Endodermal cell (in vitro differentiated cells): Measurements from ENCODE around the gene MARCHF3. TPM values are rescaled to one million over a fixed set of nuclear protein-coding genes. Genes with fewer than 3 reads are reported as not detected.
A peak's percentile ranks its signal among the peaks of the same experiment; 100 is the strongest.

Source experiments
- DNase-seq: peaks from one replicate; pipeline ENCODE4 v3.0.0-alpha.2; 2017
- H3K27ac ChIP-seq: 2 replicates; pipeline ENCODE4 v1.5.1; 2013; ENCODE audit warnings: mild to moderate bottlenecking, low read depth, low read length, moderate library complexity
- H3K27me3 ChIP-seq: 2 replicates; pipeline ENCODE4 v1.6.1; 2013; ENCODE audit warnings: mild to moderate bottlenecking, low read length, moderate library complexity; ENCODE audit not compliant: insufficient read depth, control insufficient read depth, poor library complexity, severe bottlenecking
- H3K36me3 ChIP-seq: 2 replicates; pipeline ENCODE4 v1.7.0; 2013; ENCODE audit warnings: mild to moderate bottlenecking, low read length, moderate library complexity; ENCODE audit not compliant: control insufficient read depth, insufficient read depth
- H3K4me1 ChIP-seq: one replicate; pipeline ENCODE4 v1.7.0; 2013; ENCODE audit warnings: low read length; ENCODE audit not compliant: control insufficient read depth, insufficient read depth
- H3K4me3 ChIP-seq: 2 replicates; pipeline ENCODE4 v1.5.1; 2013; ENCODE audit warnings: mild to moderate bottlenecking, low read length, moderate library complexity
- H3K9ac ChIP-seq: 2 replicates; pipeline ENCODE4 v1.6.1; 2013; ENCODE audit warnings: mild to moderate bottlenecking, low read length, moderate library complexity; ENCODE audit not compliant: poor library complexity, severe bottlenecking; ENCODE audit errors: extremely low read depth
- H3K9me3 ChIP-seq: 2 replicates; pipeline ENCODE4 v1.6.1; 2013; ENCODE audit warnings: mild to moderate bottlenecking, low read length, moderate library complexity; ENCODE audit not compliant: control insufficient read depth
- H3K27ac Mint-ChIP-seq: 2 replicates; pipeline ENCODE4 v1.8.0; 2020; ENCODE audit warnings: mixed read lengths
- H3K27me3 Mint-ChIP-seq: 2 replicates; pipeline ENCODE4 v1.8.0; 2021; ENCODE audit warnings: mild to moderate bottlenecking, mixed read lengths; ENCODE audit not compliant: insufficient read depth
- H3K36me3 Mint-ChIP-seq: 2 replicates; pipeline ENCODE4 v1.8.0; 2020; ENCODE audit warnings: low read depth, mixed read lengths
- H3K4me1 Mint-ChIP-seq: 2 replicates; pipeline ENCODE4 v1.8.0; 2020; ENCODE audit warnings: mixed read lengths
- H3K4me3 Mint-ChIP-seq: 2 replicates; pipeline ENCODE4 v1.8.0; 2020; ENCODE audit warnings: mild to moderate bottlenecking, moderate library complexity, mixed read lengths
- H3K9me3 Mint-ChIP-seq: 2 replicates; pipeline ENCODE4 v1.8.0; 2020; ENCODE audit warnings: mild to moderate bottlenecking, mixed read lengths
- CTCF ChIP-seq: fragments of 200-600 bp; sonication (generic); conservative IDR thresholded peaks from 2 replicates; pipeline ENCODE4 v1.5.0; 2021; ENCODE audit warnings: antibody characterized with exemption, mild to moderate bottlenecking
- WGBS, 2 experiments: methylation state at CpG; one replicate each; pipeline versions ENCODE4 v1.1.5 to v1.1.7; 2013; ENCODE audit warnings: missing lambda C conversion rate in 2 of 2, mixed read lengths in 1 of 2; ENCODE audit not compliant: insufficient coverage in 1 of 2, insufficient read length in 1 of 2; 5-methylcytosine and 5-hydroxymethylcytosine counted together
- total RNA-seq, 2 donors: library from RNA; stranded (reverse); fragmentation: NEBNext Ultra II Directional in 1 of 2; extraction: Animal tissue kit (Norgen Biotek cat#: 25700) in 1 of 2; gene quantifications; 2 replicates in 1 of 2; 3 replicates in 1 of 2; pipeline ENCODE4 v1.2.1, GENCODE V29; 2021

MARCHF3 gene
- total RNA-seq, 2 donors from 2014 or later: 4.4 to 11.3 TPM

- Histone ChIP-seq H3K36me3 (peaks cover 17% of the 10 kb centered on the region), H3K4me3 (no peak overlapping the region), H3K27me3 (no peaks in the 10 kb centered on the region), H3K4me1 (peaks cover 3% of the 10 kb centered on the region), H3K9me3 (no peaks in the 10 kb centered on the region), H3K9ac (no peak overlapping the region), H3K27ac (no peak overlapping the region)
- peaks cover 16% of the 10 kb centered on the region for H3K4me1 Mint-ChIP-seq
- no peaks in the 10 kb centered on the region for H3K27me3 Mint-ChIP-seq
- whole genome bisulfite sequencing, 2 experiments: 91 to 92% methylated on average over 2 of the region's 2 CpGs
- TF ChIP-seq CTCF: no peak
- no peaks in the 10 kb centered on the region for H3K36me3 Mint-ChIP-seq
- H3K4me3 Mint-ChIP-seq: no peak overlapping the region
- DNase-seq: no peak
- H3K9me3 Mint-ChIP-seq: no peaks in the 10 kb centered on the region
- H3K27ac Mint-ChIP-seq: no peak overlapping the region
Measured at GRCh38 chr5:126965061-126965475, 65.3 kb downstream of the MARCHF3 start.

GRCh38 chr5:126963822-126964375, 66.5 kb downstream of the MARCHF3 start:
- H3K27ac Mint-ChIP-seq: peak overlapping the region; percentile 19
- DNase-seq: no peak
- WGBS, 2 experiments: 84% methylated on average over 2 of the region's 2 CpGs; no CpG with 5 or more reads in 1 of the 2 experiments
- H3K9me3 Mint-ChIP-seq: no peaks in the 10 kb centered on the region
- Histone ChIP-seq H3K4me3 (no peak overlapping the region), H3K27me3 (no peaks in the 10 kb centered on the region), H3K4me1 (peaks cover 3% of the 10 kb centered on the region), H3K9me3 (no peaks in the 10 kb centered on the region), H3K9ac (no peak overlapping the region), H3K27ac (no peak overlapping the region), H3K36me3 (peaks cover 8% of the 10 kb centered on the region)
- no peaks in the 10 kb centered on the region for H3K36me3 Mint-ChIP-seq
- no peak overlapping the region for H3K4me3 Mint-ChIP-seq
- no peak for TF ChIP-seq CTCF
- H3K4me1 Mint-ChIP-seq: peaks cover 16% of the 10 kb centered on the region
- H3K27me3 Mint-ChIP-seq: no peaks in the 10 kb centered on the region

GRCh38 chr5:126961702-126962101, 68.7 kb downstream of the MARCHF3 start:
- Mint-ChIP-seq H3K9me3 (no peaks in the 10 kb centered on the region), H3K4me3 (no peak overlapping the region), H3K4me1 (peaks cover 16% of the 10 kb centered on the region), H3K36me3 (peaks cover under 1% of the 10 kb centered on the region), H3K27ac (no peak overlapping the region), H3K27me3 (no peaks in the 10 kb centered on the region)
- no peak for TF ChIP-seq CTCF
- no peak overlapping the region for H3K27ac ChIP-seq
- no peaks in the 10 kb centered on the region for H3K36me3 ChIP-seq
- H3K27me3 ChIP-seq: no peaks in the 10 kb centered on the region
- H3K9me3 ChIP-seq: no peaks in the 10 kb centered on the region
- H3K4me3 ChIP-seq: no peak overlapping the region
- DNase-seq: no peak
- 80 to 86% methylated on average over 1 to 2 of the region's 2 CpGs for WGBS, 2 experiments
- peaks cover 3% of the 10 kb centered on the region for H3K4me1 ChIP-seq
- H3K9ac ChIP-seq: no peak overlapping the region
